Common myeloid progenitor, CD34-positive (primary cell): ENCODE data around the gene FIBP.

Source experiments
- CTCF ChIA-PET: fragments of 350-600 bp; sonication (Branson Sonifier 250); formaldehyde crosslinking; loops from one replicate; lab custom pipeline; 2021; ENCODE audit warnings: antibody characterized with exemption; lab: Charles Lee
- POLR2A ChIA-PET: fragments of 350-600 bp; sonication (Branson Sonifier 250); formaldehyde crosslinking; loops from one replicate; lab custom pipeline; 2021; ENCODE audit warnings: antibody characterized with exemption; lab: Charles Lee
- DNase-seq, 3 donors: peaks; one replicate each; pipeline versions ENCODE4 v3.0.0 to v3.0.0-alpha.2; 2013
- H3K27ac ChIP-seq, 2 experiments: 1 replicate in 1 of 2; 2 replicates in 1 of 2; pipeline ENCODE4 v1.7.0; 2013; ENCODE audit warnings: inconsistent platforms in 2 of 2, low read length in 2 of 2, mild to moderate bottlenecking in 2 of 2, low read depth in 1 of 2, moderate library complexity in 1 of 2; ENCODE audit not compliant: severe bottlenecking in 2 of 2, insufficient read depth in 1 of 2, poor library complexity in 1 of 2
- H3K27me3 ChIP-seq, 5 experiments: replicated peaks in 2 of 5; 1 replicate in 3 of 5; 2 replicates in 2 of 5; pipeline versions ENCODE4 v1.6.1 to v1.7.0; 2013; ENCODE audit warnings: low read length in 4 of 5, mild to moderate bottlenecking in 2 of 5, moderate library complexity in 2 of 5, inconsistent platforms in 1 of 5; ENCODE audit not compliant: insufficient read depth in 5 of 5, control insufficient read depth in 4 of 5
- H3K36me3 ChIP-seq, 4 experiments: 1 replicate in 2 of 4; 2 replicates in 2 of 4; pipeline versions ENCODE4 v1.6.1 to v1.7.0; 2013; ENCODE audit warnings: low read length in 3 of 4, control low read depth in 1 of 4, mild to moderate bottlenecking in 1 of 4; ENCODE audit not compliant: control insufficient read depth in 4 of 4, insufficient read depth in 4 of 4
- H3K4me1 ChIP-seq, 4 experiments: 1 replicate in 3 of 4; 2 replicates in 1 of 4; pipeline versions ENCODE4 v1.6.1 to v1.7.1; 2013; ENCODE audit warnings: low read length in 3 of 4, mild to moderate bottlenecking in 3 of 4, control low read depth in 1 of 4, inconsistent platforms in 1 of 4, moderate library complexity in 1 of 4; ENCODE audit not compliant: control insufficient read depth in 4 of 4, insufficient read depth in 4 of 4; ENCODE audit errors: control extremely low read depth in 1 of 4
- H3K4me3 ChIP-seq, 7 experiments: 1 replicate in 4 of 7; 2 replicates in 3 of 7; pipeline versions ENCODE4 v1.5.1 to v1.7.0; 2013; ENCODE audit warnings: mild to moderate bottlenecking in 7 of 7, low read length in 6 of 7, moderate library complexity in 6 of 7, inconsistent platforms in 2 of 7, low read depth in 2 of 7, control low read depth in 1 of 7; ENCODE audit not compliant: insufficient read depth in 4 of 7, control insufficient read depth in 1 of 7; ENCODE audit errors: extremely low read depth in 1 of 7
- H3K9me3 ChIP-seq, 5 experiments: 1 replicate in 4 of 5; 2 replicates in 1 of 5; pipeline versions ENCODE4 v1.6.1 to v1.7.1; 2013; ENCODE audit warnings: low read length in 4 of 5, mild to moderate bottlenecking in 2 of 5, inconsistent platforms in 1 of 5, low read depth in 1 of 5, moderate library complexity in 1 of 5; ENCODE audit not compliant: control insufficient read depth in 4 of 5, insufficient read depth in 2 of 5; ENCODE audit errors: control extremely low read depth in 1 of 5
- WGBS: methylation state at CpG from one replicate; pipeline ENCODE4 v1.1.5; 2013; ENCODE audit not compliant: insufficient coverage; 5-methylcytosine and 5-hydroxymethylcytosine counted together

Gene FIBP

GRCh38 chr11:65898656-65899355, 10.5 kb upstream of the FIBP start:
- Histone ChIP-seq H3K27ac (peak overlapping the region in 1 of 2 experiments; percentile 77), H3K4me1 (peaks cover 3 to 58% (median 49%) of the 10 kb centered on the region in 4 experiments), H3K9me3 (no peaks in the 10 kb centered on the region), H3K36me3 (peaks cover 0 to 9% (median 0%) of the 10 kb centered on the region in 4 experiments), H3K4me3 (peak overlapping the region; percentile 55 to 89 (median 77)), H3K27me3 (no peaks in the 10 kb centered on the region)
- ChIA-PET CTCF (interaction anchor here (0.9 to 4.8 kb wide), 8 partner anchors 9 to 29 kb away, joined by 3 to 41 read pairs (median 5); partner anchors contain the start of genes CCDC85B and FIBP), POLR2A (interaction anchor here (0.6 to 5.5 kb wide), 4 partner anchors 8 to 63 kb away, joined by 3 to 33 read pairs (median 5); partner anchors contain the start of genes CCDC85B and SART1)
- no peak for DNase-seq
- WGBS, result 28% methylated on average over 18 of the region's 28 CpGs

DNA sequence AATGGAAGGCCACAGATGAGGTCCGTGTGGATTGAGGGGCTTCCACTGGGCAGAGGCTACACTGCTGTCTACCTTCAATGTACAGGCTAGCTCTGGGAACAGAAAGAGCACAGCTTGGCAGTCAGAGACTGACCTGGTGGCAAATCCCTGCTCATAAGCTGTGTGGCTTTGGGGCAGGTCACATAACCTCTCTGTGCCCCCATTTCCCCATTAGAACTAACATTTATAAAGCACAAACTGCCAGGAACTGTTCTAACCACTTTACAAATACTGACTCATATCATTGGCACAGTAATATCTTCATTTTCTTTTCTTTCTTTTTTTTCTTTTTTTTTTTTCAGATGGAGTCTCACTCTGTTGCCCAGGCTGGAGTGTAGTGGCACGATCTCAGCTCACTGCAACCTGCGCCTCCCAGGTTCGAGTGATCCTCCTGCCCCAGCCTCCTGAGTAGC, 8.8 kb upstream of the FIBP start:
- POLR2A ChIA-PET, result interaction anchor here (1.0 kb wide), 1 partner anchor 19 kb away, joined by 4 read pairs; no protein-coding TSS in a partner anchor
- H3K27ac ChIP-seq, result no peak overlapping the region
- H3K36me3 ChIP-seq, result peaks cover 0 to 13% (median 5%) of the 10 kb centered on the region in 4 experiments
- CTCF ChIA-PET, result interaction anchor here (0.9 to 4.3 kb wide), 3 partner anchors 11 to 185 kb away, joined by 3 to 41 read pairs (median 4); partner anchors contain the start of genes FIBP and KAT5
- H3K27me3 ChIP-seq, result no peaks in the 10 kb centered on the region
- H3K9me3 ChIP-seq, result no peaks in the 10 kb centered on the region
- H3K4me1 ChIP-seq, result peaks cover 3 to 59% (median 52%) of the 10 kb centered on the region in 4 experiments
- no peak overlapping the region for H3K4me3 ChIP-seq
- WGBS, result 98% methylated on average over 4 of the region's 4 CpGs
- no peak for DNase-seq

DNA sequence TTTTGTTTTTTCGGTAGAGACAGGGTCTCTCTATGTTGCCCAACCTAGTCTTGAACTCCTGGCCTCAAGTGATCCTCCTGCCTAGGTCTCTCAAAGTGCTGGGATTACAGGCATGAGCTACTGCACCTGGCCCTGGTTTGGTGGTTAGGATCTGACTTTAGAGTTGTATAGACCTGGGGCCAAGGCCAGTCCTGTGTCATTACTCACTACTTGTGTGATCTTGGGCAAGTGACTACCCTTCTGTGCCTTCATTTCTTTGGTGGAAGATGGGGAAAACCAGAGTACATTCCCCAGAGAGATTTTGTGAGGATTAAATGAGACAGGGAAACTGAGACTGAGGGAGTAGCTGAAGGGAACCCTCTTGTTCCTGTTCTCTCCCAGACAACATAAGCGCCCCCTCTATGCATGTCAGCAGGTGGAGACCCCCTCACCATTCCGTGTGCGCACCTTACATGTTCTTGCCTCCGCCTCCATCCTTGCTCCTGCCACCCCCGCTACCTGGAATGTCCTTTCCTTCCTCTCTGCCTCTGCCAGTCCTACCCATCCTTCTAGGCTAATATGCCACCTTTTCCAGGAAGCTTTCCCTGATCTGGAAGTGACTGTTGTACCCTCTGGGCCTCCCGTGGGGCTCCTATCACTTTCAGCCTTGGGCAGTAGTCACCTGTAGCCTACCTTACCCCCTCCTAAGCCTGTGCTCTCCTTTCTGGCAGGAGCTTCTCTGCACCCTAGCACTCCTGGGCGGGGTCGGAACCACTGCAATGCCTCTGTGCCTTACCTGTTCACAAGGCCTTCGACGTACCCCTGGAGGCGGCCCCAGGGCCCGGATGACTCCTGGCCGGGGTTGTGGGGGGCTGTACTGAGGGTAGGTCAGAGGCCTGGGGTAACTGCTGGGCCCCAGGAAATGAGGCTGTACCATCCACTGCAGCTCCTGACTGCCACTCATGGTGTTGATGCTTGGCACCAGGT, 8.0 kb upstream of the FIBP start:
- H3K4me3 ChIP-seq, result no peak overlapping the region
- POLR2A ChIA-PET, result interaction anchor here (0.6 to 1.0 kb wide), 2 partner anchors 19 to 87 kb away, joined by 4 read pairs; no protein-coding TSS in a partner anchor
- H3K27me3 ChIP-seq, result no peaks in the 10 kb centered on the region
- no peak overlapping the region for H3K27ac ChIP-seq
- no peaks in the 10 kb centered on the region for H3K9me3 ChIP-seq
- CTCF ChIA-PET, result interaction anchor here (0.9 to 4.3 kb wide), 3 partner anchors 10 to 184 kb away, joined by 3 to 41 read pairs (median 4); partner anchors contain the start of genes FIBP and KAT5
- H3K36me3 ChIP-seq, result peaks cover 0 to 13% (median 5%) of the 10 kb centered on the region in 4 experiments
- DNase-seq, result no peak
- whole genome bisulfite sequencing, result 97% methylated on average over 12 of the region's 14 CpGs
- peaks cover 5 to 64% (median 55%) of the 10 kb centered on the region in 4 experiments for H3K4me1 ChIP-seq

- H3K27ac ChIP-seq, result no peak overlapping the region
- no peaks in the 10 kb centered on the region for H3K27me3 ChIP-seq
- no peak overlapping the region for H3K4me3 ChIP-seq
- peaks cover 5 to 64% (median 61%) of the 10 kb centered on the region in 4 experiments for H3K4me1 ChIP-seq
- peaks cover 0 to 13% (median 5%) of the 10 kb centered on the region in 4 experiments for H3K36me3 ChIP-seq
- CTCF ChIA-PET, result interaction anchor here (4.3 kb wide), 1 partner anchor 10 kb away, joined by 41 read pairs; the partner anchor contains the start of gene FIBP
- POLR2A ChIA-PET, result no interaction called here
- no peaks in the 10 kb centered on the region for H3K9me3 ChIP-seq
- DNase-seq, result no peak
- 96% methylated on average over 3 of the region's 5 CpGs for WGBS
Measured at GRCh38 chr11:65895482-65895981, 7.3 kb upstream of the FIBP start.

DNA sequence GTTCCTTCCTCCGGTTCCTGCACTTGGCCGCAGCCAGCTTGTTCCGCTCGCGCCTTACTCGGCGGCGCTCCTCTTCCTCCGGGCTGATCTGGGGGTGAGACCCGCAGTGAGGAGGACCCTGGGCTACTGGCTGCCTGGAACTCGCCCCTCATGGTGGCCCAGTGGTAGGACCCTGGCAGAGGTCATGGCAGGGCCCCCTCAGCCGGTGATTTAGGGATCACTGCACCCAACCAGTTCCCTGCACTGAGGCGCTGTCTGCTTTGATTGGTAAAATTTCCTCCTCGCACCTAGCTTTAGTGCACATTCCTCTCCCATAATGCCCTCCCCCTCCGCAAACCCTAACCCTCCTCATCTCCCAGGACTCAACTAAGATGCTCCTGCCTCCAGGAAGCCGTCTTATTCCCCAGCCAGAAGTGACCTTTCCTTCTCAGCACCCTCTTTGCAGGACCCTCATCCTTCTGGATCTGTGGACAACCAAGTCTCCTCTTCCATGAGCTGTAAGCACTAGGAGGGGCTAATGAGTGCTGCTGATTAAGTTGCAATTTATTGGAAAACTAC, 5.8 kb upstream of the FIBP start:
- Histone ChIP-seq H3K27ac (peak overlapping the region; percentile 40 to 77), H3K4me1 (peaks cover 11 to 67% (median 63%) of the 10 kb centered on the region in 4 experiments), H3K4me3 (peak overlapping the region in 6 of 7 experiments; percentile 29 to 70 (median 53)), H3K9me3 (no peaks in the 10 kb centered on the region), H3K27me3 (no peaks in the 10 kb centered on the region), H3K36me3 (peaks cover 0 to 13% (median 5%) of the 10 kb centered on the region in 4 experiments)
- 12% methylated on average over 16 of the region's 16 CpGs for WGBS
- CTCF ChIA-PET, result interaction anchor here (0.6 to 2.3 kb wide), 8 partner anchors 9 to 68 kb away, joined by 3 to 7 read pairs (median 4); no protein-coding TSS in a partner anchor
- peak in 2 of 3 donors; percentile 64 to 78 for DNase-seq
- POLR2A ChIA-PET, result interaction anchor here (0.5 to 2.2 kb wide), 7 partner anchors 9 to 784 kb away, joined by 3 to 8 read pairs (median 5); partner anchors contain the start of genes C11orf68, CFL1, CTSW and DRAP1
